Liver (tissue), 9 donors: ENCODE data around the gene ZNF358. TPM values are rescaled to one million over a fixed set of nuclear protein-coding genes. Genes with fewer than 3 reads are reported as not detected.

Experiments used
- DNase-seq: peaks from one replicate; pipeline ENCODE4 v3.0.0-alpha.2; 2017; ENCODE audit warnings: low spot score
- H3K27ac ChIP-seq, 2 donors: one replicate each; pipeline ENCODE4 v1.7.0; 2013; ENCODE audit warnings: inconsistent platforms in 2 of 2, low read length in 2 of 2, control low read depth in 1 of 2, low read depth in 1 of 2, mild to moderate bottlenecking in 1 of 2
- H3K27me3 ChIP-seq, 4 donors: one replicate each; pipeline versions ENCODE4 v1.6.1 to v1.7.0; 2013; ENCODE audit warnings: low read length in 3 of 4, inconsistent platforms in 1 of 4, mild to moderate bottlenecking in 1 of 4, moderate library complexity in 1 of 4; ENCODE audit not compliant: control insufficient read depth in 4 of 4, insufficient read depth in 4 of 4
- H3K36me3 ChIP-seq, 4 donors: one replicate each; pipeline versions ENCODE4 v1.6.1 to v1.7.0; 2013; ENCODE audit warnings: low read length in 3 of 4, mild to moderate bottlenecking in 3 of 4, low read depth in 1 of 4, moderate library complexity in 1 of 4; ENCODE audit not compliant: control insufficient read depth in 4 of 4, insufficient read depth in 3 of 4
- H3K4me1 ChIP-seq, 4 donors: one replicate each; pipeline versions ENCODE4 v1.6.1 to v1.7.0; 2013; ENCODE audit warnings: low read length in 3 of 4, mild to moderate bottlenecking in 3 of 4, moderate library complexity in 1 of 4; ENCODE audit not compliant: control insufficient read depth in 4 of 4, insufficient read depth in 4 of 4
- H3K4me3 ChIP-seq, 3 donors: one replicate each; pipeline versions ENCODE4 v1.6.1 to v1.7.0; 2013; ENCODE audit warnings: low read length in 3 of 3, control low read depth in 1 of 3, low read depth in 1 of 3, mild to moderate bottlenecking in 1 of 3
- H3K9ac ChIP-seq, 2 donors: one replicate each; pipeline ENCODE4 v1.7.0; 2013; ENCODE audit warnings: low read length in 2 of 2, mild to moderate bottlenecking in 2 of 2, moderate library complexity in 2 of 2, control low read depth in 1 of 2, low read depth in 1 of 2
- H3K9me3 ChIP-seq, 4 donors: one replicate each; pipeline versions ENCODE4 v1.6.1 to v1.7.0; 2013; ENCODE audit warnings: low read length in 3 of 4; ENCODE audit not compliant: control insufficient read depth in 4 of 4
- EGR1 ChIP-seq, 2 donors: IDR thresholded peaks; 2 replicates each; pipeline ENCODE4 v1.6.1; 2016 to 2018; ENCODE audit warnings: antibody characterized with exemption in 2 of 2, low read depth in 2 of 2
- FOXA1 ChIP-seq: IDR thresholded peaks from 2 replicates; pipeline ENCODE4 v1.6.1; 2016; ENCODE audit warnings: antibody characterized with exemption
- FOXA2 ChIP-seq: IDR thresholded peaks from 2 replicates; pipeline ENCODE4 v1.6.1; 2016; ENCODE audit warnings: antibody characterized with exemption
- GABPA ChIP-seq, 2 donors: IDR thresholded peaks in 1 of 2; conservative IDR thresholded peaks in 1 of 2; 2 replicates each; pipeline ENCODE4 v1.6.1; 2016; ENCODE audit warnings: antibody characterized with exemption in 2 of 2, mild to moderate bottlenecking in 1 of 2, moderate library complexity in 1 of 2
- HNF4A ChIP-seq, 2 donors: conservative IDR thresholded peaks; 2 replicates each; pipeline ENCODE4 v1.6.1; 2016; ENCODE audit warnings: antibody characterized with exemption in 2 of 2, mild to moderate bottlenecking in 2 of 2
- HNF4G ChIP-seq: IDR thresholded peaks from 2 replicates; pipeline ENCODE4 v1.6.1; 2016; ENCODE audit warnings: antibody characterized with exemption
- JUND ChIP-seq, 2 donors: IDR thresholded peaks; 2 replicates each; pipeline ENCODE4 v1.6.1; 2016; ENCODE audit warnings: antibody characterized with exemption in 2 of 2
- NR2F2 ChIP-seq: IDR thresholded peaks from 2 replicates; pipeline ENCODE4 v1.6.1; 2016; ENCODE audit warnings: antibody characterized with exemption
- RAD21 ChIP-seq, 2 donors: IDR thresholded peaks; 2 replicates each; pipeline ENCODE4 v1.6.1; 2016; ENCODE audit warnings: antibody characterized with exemption in 2 of 2, mild to moderate bottlenecking in 2 of 2
- RXRA ChIP-seq, 2 donors: IDR thresholded peaks; 2 replicates each; pipeline ENCODE4 v1.6.1; 2017 to 2018; ENCODE audit warnings: antibody characterized with exemption in 2 of 2, mild to moderate bottlenecking in 1 of 2
- SP1 ChIP-seq: IDR thresholded peaks from 2 replicates; pipeline ENCODE4 v1.6.1; 2018; ENCODE audit warnings: antibody characterized with exemption, mild to moderate bottlenecking
- TAF1 ChIP-seq: conservative IDR thresholded peaks from 2 replicates; pipeline ENCODE4 v1.6.1; 2016; ENCODE audit warnings: antibody characterized with exemption, mild to moderate bottlenecking
- YY1 ChIP-seq: IDR thresholded peaks from 2 replicates; pipeline ENCODE4 v1.6.1; 2016; ENCODE audit warnings: antibody characterized with exemption, mild to moderate bottlenecking
- WGBS: extraction: QIAGEN DNeasy Blood & Tissue Kit; methylation state at CpG from one replicate; pipeline ENCODE4 v1.1.7; 2013; 5-methylcytosine and 5-hydroxymethylcytosine counted together
- polyA plus RNA-seq, 2 donors: library from polyadenylated mRNA; stranded (reverse) in 1 of 2; unstranded in 1 of 2; fragments of 200-250 nt in 1 of 2; fragments of >200 nt in 1 of 2; fragmentation: Nextera tagmentation in 1 of 2; extraction: Ambion mirVana in 1 of 2; gene quantifications; one replicate each; pipeline versions ENCODE4 v1.2.1 to v1.2.3, GENCODE V29; 2013 to 2015
- total RNA-seq, 2 donors: library from RNA; depleted of rRNA; stranded (reverse); fragments of >200 nt; gene quantifications; one replicate each; pipeline ENCODE4 v1.2.3, GENCODE V29; 2014
- TF ChIP-seq, protein P1 (sequence below): IDR thresholded peaks from 2 replicates; pipeline ENCODE4 v1.6.1; 2016; ENCODE audit warnings: antibody characterized with exemption, mild to moderate bottlenecking
- TF ChIP-seq, protein P2 (sequence below): IDR thresholded peaks from 2 replicates; pipeline ENCODE4 v1.6.1; 2016; ENCODE audit warnings: antibody characterized with exemption
- TF ChIP-seq, protein P3 (sequence below): fragments of 150-350 bp; IDR thresholded peaks from 2 replicates; pipeline ENCODE4 v1.5.1; 2017; ENCODE audit warnings: improper control_type of control experiment, low read depth, low read length; ENCODE audit not compliant: missing input control
- TF ChIP-seq, protein P4 (sequence below): IDR thresholded peaks from 2 replicates; pipeline ENCODE4 v1.6.1; 2016; ENCODE audit warnings: antibody characterized with exemption
- TF ChIP-seq, protein P5 (sequence below): IDR thresholded peaks from 2 replicates; pipeline ENCODE4 v1.6.1; 2016; ENCODE audit warnings: antibody characterized with exemption
- donor health status: healthy.
- donor health status: healthy.
- donor health status: healthy.
- donor health status: healthy.
- donor health status: healthy.

ZNF358 gene
- total and polyA plus RNA-seq, 4 donors, result 5.7 to 18.2 (median 12.5) TPM

DNA sequence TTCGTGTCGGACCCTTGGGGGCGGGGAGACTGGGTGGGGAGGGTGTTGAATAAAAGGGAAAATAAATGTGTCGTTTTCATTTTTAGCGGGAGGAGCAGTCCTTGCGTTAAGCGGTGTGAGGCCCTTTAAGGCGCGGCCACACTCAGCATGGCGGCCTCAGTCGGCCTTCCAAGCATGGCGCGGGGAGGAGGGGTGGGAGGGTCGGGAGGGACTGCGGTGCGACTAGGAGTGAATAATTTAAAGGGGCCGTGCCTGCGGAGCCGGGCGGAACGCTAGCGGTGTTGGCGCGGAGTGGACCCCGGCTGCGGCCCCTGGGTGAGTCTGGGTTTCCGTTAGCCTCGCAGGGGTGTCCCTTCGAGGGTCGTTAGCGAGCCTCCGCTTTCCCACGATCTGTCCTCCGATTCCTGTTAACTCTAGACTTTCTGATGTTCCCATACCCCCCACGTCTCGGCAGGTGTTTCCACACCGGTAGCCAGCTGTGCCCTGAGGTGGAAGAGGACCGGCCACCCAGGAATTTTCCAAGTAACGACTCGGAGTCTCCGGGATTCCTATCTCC, 18.1 kb downstream of the ZNF358 start:
- Histone ChIP-seq H3K4me3 (peak overlapping the region; percentile 59 to 94 (median 71)), H3K36me3 (peaks cover 0 to 22% (median 4%) of the 10 kb centered on the region in 4 donors), H3K27ac (peak overlapping the region; percentile 84 to 95), H3K9ac (peak overlapping the region; percentile 62 to 86), H3K27me3 (no peaks in the 10 kb centered on the region), H3K9me3 (no peaks in the 10 kb centered on the region), H3K4me1 (peaks cover 4 to 31% (median 22%) of the 10 kb centered on the region in 4 donors)
- peak; percentile 87 for DNase-seq
- TF ChIP-seq EGR1 (IDR thresholded peaks at IDR 0.05; ENCODE audit: low read depth in 2 of 2) (peak in 1 of 2 donors; percentile 58), RXRA (IDR thresholded peaks at IDR 0.05) (peak in 1 of 2 donors; percentile 24), GABPA (IDR thresholded peaks at IDR 0.05 in 1 of 2, conservative IDR thresholded peaks at IDR 0.05 in 1 of 2) (no peak), YY1 (peak; percentile 99), FOXA2 (no peak), HNF4G (no peak), JUND (IDR thresholded peaks at IDR 0.05) (no peak), HNF4A (conservative IDR thresholded peaks at IDR 0.05) (no peak), TAF1 (no peak), SP1 (peak; percentile 1), FOXA1 (no peak), RAD21 (IDR thresholded peaks at IDR 0.05) (peak in 1 of 2 donors; percentile 42), NR2F2 (no peak)
- TF ChIP-seq, protein P1, sequence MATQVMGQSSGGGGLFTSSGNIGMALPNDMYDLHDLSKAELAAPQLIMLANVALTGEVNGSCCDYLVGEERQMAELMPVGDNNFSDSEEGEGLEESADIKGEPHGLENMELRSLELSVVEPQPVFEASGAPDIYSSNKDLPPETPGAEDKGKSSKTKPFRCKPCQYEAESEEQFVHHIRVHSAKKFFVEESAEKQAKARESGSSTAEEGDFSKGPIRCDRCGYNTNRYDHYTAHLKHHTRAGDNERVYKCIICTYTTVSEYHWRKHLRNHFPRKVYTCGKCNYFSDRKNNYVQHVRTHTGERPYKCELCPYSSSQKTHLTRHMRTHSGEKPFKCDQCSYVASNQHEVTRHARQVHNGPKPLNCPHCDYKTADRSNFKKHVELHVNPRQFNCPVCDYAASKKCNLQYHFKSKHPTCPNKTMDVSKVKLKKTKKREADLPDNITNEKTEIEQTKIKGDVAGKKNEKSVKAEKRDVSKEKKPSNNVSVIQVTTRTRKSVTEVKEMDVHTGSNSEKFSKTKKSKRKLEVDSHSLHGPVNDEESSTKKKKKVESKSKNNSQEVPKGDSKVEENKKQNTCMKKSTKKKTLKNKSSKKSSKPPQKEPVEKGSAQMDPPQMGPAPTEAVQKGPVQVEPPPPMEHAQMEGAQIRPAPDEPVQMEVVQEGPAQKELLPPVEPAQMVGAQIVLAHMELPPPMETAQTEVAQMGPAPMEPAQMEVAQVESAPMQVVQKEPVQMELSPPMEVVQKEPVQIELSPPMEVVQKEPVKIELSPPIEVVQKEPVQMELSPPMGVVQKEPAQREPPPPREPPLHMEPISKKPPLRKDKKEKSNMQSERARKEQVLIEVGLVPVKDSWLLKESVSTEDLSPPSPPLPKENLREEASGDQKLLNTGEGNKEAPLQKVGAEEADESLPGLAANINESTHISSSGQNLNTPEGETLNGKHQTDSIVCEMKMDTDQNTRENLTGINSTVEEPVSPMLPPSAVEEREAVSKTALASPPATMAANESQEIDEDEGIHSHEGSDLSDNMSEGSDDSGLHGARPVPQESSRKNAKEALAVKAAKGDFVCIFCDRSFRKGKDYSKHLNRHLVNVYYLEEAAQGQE, result no peak
- TF ChIP-seq, protein P2, sequence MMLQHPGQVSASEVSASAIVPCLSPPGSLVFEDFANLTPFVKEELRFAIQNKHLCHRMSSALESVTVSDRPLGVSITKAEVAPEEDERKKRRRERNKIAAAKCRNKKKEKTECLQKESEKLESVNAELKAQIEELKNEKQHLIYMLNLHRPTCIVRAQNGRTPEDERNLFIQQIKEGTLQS, result no peak
- TF ChIP-seq, protein P3, sequence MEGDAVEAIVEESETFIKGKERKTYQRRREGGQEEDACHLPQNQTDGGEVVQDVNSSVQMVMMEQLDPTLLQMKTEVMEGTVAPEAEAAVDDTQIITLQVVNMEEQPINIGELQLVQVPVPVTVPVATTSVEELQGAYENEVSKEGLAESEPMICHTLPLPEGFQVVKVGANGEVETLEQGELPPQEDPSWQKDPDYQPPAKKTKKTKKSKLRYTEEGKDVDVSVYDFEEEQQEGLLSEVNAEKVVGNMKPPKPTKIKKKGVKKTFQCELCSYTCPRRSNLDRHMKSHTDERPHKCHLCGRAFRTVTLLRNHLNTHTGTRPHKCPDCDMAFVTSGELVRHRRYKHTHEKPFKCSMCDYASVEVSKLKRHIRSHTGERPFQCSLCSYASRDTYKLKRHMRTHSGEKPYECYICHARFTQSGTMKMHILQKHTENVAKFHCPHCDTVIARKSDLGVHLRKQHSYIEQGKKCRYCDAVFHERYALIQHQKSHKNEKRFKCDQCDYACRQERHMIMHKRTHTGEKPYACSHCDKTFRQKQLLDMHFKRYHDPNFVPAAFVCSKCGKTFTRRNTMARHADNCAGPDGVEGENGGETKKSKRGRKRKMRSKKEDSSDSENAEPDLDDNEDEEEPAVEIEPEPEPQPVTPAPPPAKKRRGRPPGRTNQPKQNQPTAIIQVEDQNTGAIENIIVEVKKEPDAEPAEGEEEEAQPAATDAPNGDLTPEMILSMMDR, result no peak
- TF ChIP-seq, protein P4, sequence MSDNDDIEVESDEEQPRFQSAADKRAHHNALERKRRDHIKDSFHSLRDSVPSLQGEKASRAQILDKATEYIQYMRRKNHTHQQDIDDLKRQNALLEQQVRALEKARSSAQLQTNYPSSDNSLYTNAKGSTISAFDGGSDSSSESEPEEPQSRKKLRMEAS, result no peak
- TF ChIP-seq, protein P5, sequence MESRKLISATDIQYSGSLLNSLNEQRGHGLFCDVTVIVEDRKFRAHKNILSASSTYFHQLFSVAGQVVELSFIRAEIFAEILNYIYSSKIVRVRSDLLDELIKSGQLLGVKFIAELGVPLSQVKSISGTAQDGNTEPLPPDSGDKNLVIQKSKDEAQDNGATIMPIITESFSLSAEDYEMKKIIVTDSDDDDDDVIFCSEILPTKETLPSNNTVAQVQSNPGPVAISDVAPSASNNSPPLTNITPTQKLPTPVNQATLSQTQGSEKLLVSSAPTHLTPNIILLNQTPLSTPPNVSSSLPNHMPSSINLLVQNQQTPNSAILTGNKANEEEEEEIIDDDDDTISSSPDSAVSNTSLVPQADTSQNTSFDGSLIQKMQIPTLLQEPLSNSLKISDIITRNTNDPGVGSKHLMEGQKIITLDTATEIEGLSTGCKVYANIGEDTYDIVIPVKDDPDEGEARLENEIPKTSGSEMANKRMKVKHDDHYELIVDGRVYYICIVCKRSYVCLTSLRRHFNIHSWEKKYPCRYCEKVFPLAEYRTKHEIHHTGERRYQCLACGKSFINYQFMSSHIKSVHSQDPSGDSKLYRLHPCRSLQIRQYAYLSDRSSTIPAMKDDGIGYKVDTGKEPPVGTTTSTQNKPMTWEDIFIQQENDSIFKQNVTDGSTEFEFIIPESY, result no peak
- WGBS, result under 1% methylated on average over 41 of the region's 41 CpGs
